HEK293 (cell line): Measurements from ENCODE around the gene FOXP1.
A peak's percentile ranks its signal among the peaks of the same experiment; 100 is the strongest.

Experiments
- CTCF ChIA-PET: fragments of 350-600 bp; formaldehyde crosslinking; extraction: SDS; loops from one replicate; lab custom pipeline; 2021; ENCODE audit warnings: antibody characterized with exemption; lab: Yijun Ruan, JAX
- POLR2A ChIA-PET: fragments of 300-600 bp; formaldehyde crosslinking; extraction: SDS; loops from one replicate; lab custom pipeline; 2020; ENCODE audit warnings: antibody characterized with exemption, inconsistent platforms; lab: Yijun Ruan, JAX
- H3K27ac ChIP-seq: fragments of 200-500 bp; sonication (Bioruptor generic); 2 replicates; pipeline ENCODE4 v1.5.1; 2014; ENCODE audit warnings: low read depth, low read length, control low read depth, inconsistent platforms; ENCODE audit errors: extremely low read depth
- H3K36me3 ChIP-seq, 2 experiments: fragments of 200-500 bp in 1 of 2; sonication (Bioruptor generic) in 1 of 2; 1 replicate in 1 of 2; 2 replicates in 1 of 2; pipeline ENCODE4 v1.5.1; 2014 to 2017; ENCODE audit warnings: inconsistent platforms in 2 of 2, low read length in 2 of 2; ENCODE audit not compliant: control insufficient read depth in 2 of 2, insufficient read depth in 1 of 2
- H3K4me1 ChIP-seq: fragments of 200-500 bp; sonication (Bioruptor generic); 2 replicates; pipeline ENCODE4 v1.5.1; 2014; ENCODE audit warnings: mild to moderate bottlenecking, low read length, inconsistent platforms; ENCODE audit not compliant: control insufficient read depth, insufficient read depth
- H3K4me3 ChIP-seq: 2 replicates; pipeline ENCODE4 v1.5.1; 2011; ENCODE audit warnings: low read depth, mild to moderate bottlenecking, control low read depth, low read length, moderate library complexity
- H3K9me3 ChIP-seq: fragments of 200-500 bp; sonication (Bioruptor generic); 2 replicates; pipeline ENCODE4 v1.5.1; 2014; ENCODE audit warnings: low read depth, low read length, inconsistent platforms; ENCODE audit not compliant: control insufficient read depth, insufficient read depth
- AEBP2 ChIP-seq: fragments of 450-650 bp; formaldehyde crosslinking; IDR thresholded peaks from 2 replicates; pipeline ENCODE4 v1.5.1; 2016; ENCODE audit warnings: missing biosample characterization, missing genetic modification characterization, borderline replicate concordance
- GLIS1 ChIP-seq: fragments of 450-650 bp; formaldehyde crosslinking; IDR thresholded peaks from 2 replicates; pipeline ENCODE4 v1.5.1; 2016; ENCODE audit warnings: missing biosample characterization, missing genetic modification characterization
- PRDM10 ChIP-seq: fragments of 450-650 bp; formaldehyde crosslinking; IDR thresholded peaks from 2 replicates; pipeline ENCODE4 v1.5.1; 2016; ENCODE audit warnings: missing biosample characterization, missing genetic modification characterization
- PRDM6 ChIP-seq: fragments of 450-650 bp; formaldehyde crosslinking; IDR thresholded peaks from 2 replicates; pipeline ENCODE4 v1.5.1; 2017; ENCODE audit warnings: missing biosample characterization, missing genetic modification characterization
- ZBTB21 ChIP-seq: fragments of 450-650 bp; formaldehyde crosslinking; IDR thresholded peaks from 2 replicates; pipeline ENCODE4 v1.5.1; 2017; ENCODE audit warnings: missing biosample characterization, missing genetic modification characterization
- ZBTB6 ChIP-seq: fragments of 450-650 bp; formaldehyde crosslinking; IDR thresholded peaks from 2 replicates; pipeline ENCODE4 v1.5.1; 2017; ENCODE audit warnings: missing biosample characterization, missing genetic modification characterization
- ZFP69B ChIP-seq: fragments of 450-650 bp; formaldehyde crosslinking; IDR thresholded peaks from 2 replicates; pipeline ENCODE4 v1.5.1; 2016; ENCODE audit warnings: missing biosample characterization, missing genetic modification characterization
- ZNF658 ChIP-seq: fragments of 450-650 bp; formaldehyde crosslinking; IDR thresholded peaks from 2 replicates; pipeline ENCODE4; 2016; ENCODE audit warnings: missing biosample characterization, missing genetic modification characterization
- ZSCAN23 ChIP-seq: fragments of 450-650 bp; formaldehyde crosslinking; IDR thresholded peaks from 2 replicates; pipeline ENCODE4 v1.5.1; 2016; ENCODE audit warnings: missing biosample characterization, missing genetic modification characterization

Gene FOXP1

GRCh38 chr3:71400986-71401451 is 182.5 kb downstream of the FOXP1 start:
- Histone ChIP-seq H3K36me3 (no peaks in the 10 kb centered on the region), H3K4me1 (no peaks in the 10 kb centered on the region; the same call in 1 of the 2 replicates), H3K4me3 (no peak overlapping the region), H3K27ac (no peak overlapping the region), H3K9me3 (no peaks in the 10 kb centered on the region)
- TF ChIP-seq GLIS1 (peak; percentile 71), ZBTB21 (no peak), PRDM6 (tag by site-specific recombination) (0 out of 2 replicates have a peak, but pooled peaks have one; percentile 34)
- ChIA-PET POLR2A (no interaction called here), CTCF (interaction anchor here (0.6 kb wide), 1 partner anchor 238 kb away, joined by 3 read pairs; no protein-coding TSS in a partner anchor)

GRCh38 chr3:71399478-71399877 is 184.1 kb downstream of the FOXP1 start:
- TF ChIP-seq ZBTB6 (tag by site-specific recombination): no peak
- TF ChIP-seq PRDM10 (tag by site-specific recombination): no peak
- H3K27ac ChIP-seq: no peak overlapping the region
- CTCF ChIA-PET: interaction anchor here (0.7 kb wide), 1 partner anchor 18 kb away, joined by 3 read pairs; no protein-coding TSS in a partner anchor
- POLR2A ChIA-PET: no interaction called here
- H3K4me3 ChIP-seq: no peak overlapping the region
- no peaks in the 10 kb centered on the region; the same call in 1 of the 2 replicates for H3K4me1 ChIP-seq
- no peaks in the 10 kb centered on the region for H3K36me3 ChIP-seq
- H3K9me3 ChIP-seq: no peaks in the 10 kb centered on the region

- no peak overlapping the region for H3K4me3 ChIP-seq
- H3K36me3 ChIP-seq: no peaks in the 10 kb centered on the region
- H3K4me1 ChIP-seq: no peaks in the 10 kb centered on the region; the same call in 1 of the 2 replicates
- CTCF ChIA-PET: interaction anchor here (0.6 to 1.4 kb wide), 6 partner anchors 10 to 211 kb away, joined by 3 to 4 read pairs (median 4); no protein-coding TSS in a partner anchor
- no peak for TF ChIP-seq ZFP69B (tag by site-specific recombination)
- TF ChIP-seq ZNF658 (tag by site-specific recombination): no peak
- TF ChIP-seq AEBP2: no peak
- TF ChIP-seq ZSCAN23: no peak
- POLR2A ChIA-PET: no interaction called here
- no peak overlapping the region for H3K27ac ChIP-seq
- no peaks in the 10 kb centered on the region for H3K9me3 ChIP-seq
These were observed 185.2 kb downstream of the FOXP1 start for GRCh38 chr3:71398157-71398836.
